ENCODE measurements around the gene GGN.

Gene GGN

GRCh38 chr19:38387550-38388348, at the start of gene GGN:
GGN (minus strand) TSS chr19:38388034; CDS start chr19:38387261, 773 bp downstream.
- peak; percentile 97 for DNase-seq (ENCODE audit: insufficient read length, low spot score)
- no peak for FAIRE-seq
- no peak for TF ChIP-seq CTCF (IDR thresholded peaks at IDR 0.05; ENCODE audit: insufficient read depth, missing control alignments)

DNA sequence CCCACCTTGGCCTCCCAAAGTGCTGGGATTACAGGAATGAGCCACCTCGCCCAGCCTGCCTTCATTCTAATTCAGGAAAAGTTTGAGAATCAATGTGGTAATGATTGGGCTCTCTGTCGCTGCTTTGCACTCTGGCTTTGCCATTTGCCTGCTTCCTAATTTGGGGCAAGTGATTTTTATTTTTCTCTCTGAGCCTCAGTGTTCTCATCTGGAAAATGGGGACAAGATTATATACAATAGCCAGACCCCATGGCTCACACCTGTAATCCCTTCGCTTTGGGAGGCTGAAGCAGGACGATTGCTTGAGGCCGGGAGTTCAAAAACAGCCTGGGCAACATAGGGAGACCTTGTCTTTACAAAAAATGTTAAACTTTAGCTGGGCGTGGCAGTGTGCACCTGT, 49.5 kb upstream of the GGN start:
- TF ChIP-seq CTCF (IDR thresholded peaks at IDR 0.05; ENCODE audit: insufficient read depth, missing control alignments) = no peak
- DNase-seq (ENCODE audit: insufficient read length, low spot score) = no peak
- FAIRE-seq = no peak

GRCh38 chr19:38434549-38435051, 46.8 kb upstream of the GGN start:
- TF ChIP-seq CTCF (IDR thresholded peaks at IDR 0.05; ENCODE audit: insufficient read depth, missing control alignments) = no peak
- no peak for DNase-seq (ENCODE audit: insufficient read length, low spot score)
- no peak for FAIRE-seq

GRCh38 chr19:38433268-38433733, 45.5 kb upstream of the GGN start, which contains the start of gene RYR1:
RYR1 (plus strand) TSS chr19:38433691; CDS start chr19:38433830, 139 bp downstream.
- no peak for FAIRE-seq
- TF ChIP-seq CTCF (IDR thresholded peaks at IDR 0.05; ENCODE audit: insufficient read depth, missing control alignments) = no peak
- DNase-seq (ENCODE audit: insufficient read length, low spot score) = no peak

GRCh38 chr19:38430931-38431330, 43.1 kb upstream of the GGN start:
- DNase-seq (ENCODE audit: insufficient read length, low spot score) (no peak), FAIRE-seq (no peak)
- no peak for TF ChIP-seq CTCF (IDR thresholded peaks at IDR 0.05; ENCODE audit: insufficient read depth, missing control alignments)

GRCh38 chr19:38429811-38430156, 42.0 kb upstream of the GGN start:
- no peak for FAIRE-seq
- DNase-seq (ENCODE audit: insufficient read length, low spot score) = no peak
- TF ChIP-seq CTCF (IDR thresholded peaks at IDR 0.05; ENCODE audit: insufficient read depth, missing control alignments) = no peak

Measured in D721Med (cell line).